GM20000 (cell line): ENCODE results near the gene VPS51.

Source experiments
- DNase-seq: peaks from one replicate; pipeline ENCODE4 v3.0.0; 2012; ENCODE audit warnings: low spot score
- CTCF ChIP-seq: IDR thresholded peaks from 2 replicates; pipeline ENCODE4 v1.5.1; 2012; ENCODE audit warnings: mild to moderate bottlenecking, control low read depth; ENCODE audit errors: extremely low read depth, missing control alignments

Gene VPS51

GRCh38 chr11:65124480-65125196, 28.6 kb downstream of the VPS51 start:
- no peak for TF ChIP-seq CTCF

GRCh38 chr11:65125197-65126056, 29.4 kb downstream of the VPS51 start:
- DNase-seq: no peak
- no peak for TF ChIP-seq CTCF

More at GRCh38 chr11:65124480-65125196, 28.6 kb downstream of the VPS51 start:
- DNase-seq: no peak

- no peak for TF ChIP-seq CTCF
- DNase-seq: no peak
These were observed 30.7 kb downstream of the VPS51 start for GRCh38 chr11:65126624-65127274.

GRCh38 chr11:65127473-65128181, 31.6 kb downstream of the VPS51 start:
- DNase-seq: no peak
- TF ChIP-seq CTCF: no peak

GRCh38 chr11:65128182-65129145, 32.5 kb downstream of the VPS51 start:
- TF ChIP-seq CTCF: no peak
- DNase-seq: no peak

GRCh38 chr11:65129649-65130441, 33.8 kb downstream of the VPS51 start:
- no peak for TF ChIP-seq CTCF

More at GRCh38 chr11:65129649-65130441, 33.8 kb downstream of the VPS51 start:
- DNase-seq: no peak
